ENCODE results near the gene TMEM187. TPM values are rescaled to one million over a fixed set of nuclear protein-coding genes. Genes with fewer than 3 reads are reported as not detected.

TMEM187 gene
- total and polyA plus RNA-seq, 12 donors, result 4.0 to 29.2 (median 12.9) TPM

GRCh38 chrX:154000051-154000450 is 27.5 kb downstream of the TMEM187 start:
- H3K27ac ChIP-seq, result no peak overlapping the region
- no peak overlapping the region for H3K4me3 ChIP-seq

GRCh38 chrX:154002215-154002719 is 29.7 kb downstream of the TMEM187 start:
- H3K9me3 ChIP-seq (replicated peaks in 1 of 3), result no peaks in the 10 kb centered on the region
- H3K4me1 ChIP-seq (replicated peaks in 1 of 2), result peaks cover 0 to 6% of the 10 kb centered on the region in 2 donors
- 61 to 86% (median 73%) methylated on average over 8 to 17 of the region's 17 CpGs for WGBS, 4 donors
- no peaks in the 10 kb centered on the region for H3K27me3 ChIP-seq
- intact Hi-C loops (cut with DNase I), result no loop called here
- no peaks in the 10 kb centered on the region for H3K36me3 ChIP-seq (replicated peaks in 1 of 2)
- no peak overlapping the region for H3K4me3 ChIP-seq
- DNase-seq, result peak in 6 of 7 donors; percentile 58 to 84 (median 74)
- H3K27ac ChIP-seq, result peak overlapping the region in 4 of 5 donors; percentile 17 to 71 (median 44)
- TF ChIP-seq POLR2A (IDR thresholded peaks at IDR 0.05), result no peak
- TF ChIP-seq CTCF (IDR thresholded peaks at IDR 0.05), result no peak

More at GRCh38 chrX:154000051-154000450, 27.5 kb downstream of the TMEM187 start:
- TF ChIP-seq CTCF (IDR thresholded peaks at IDR 0.05), result no peak
- TF ChIP-seq POLR2A (IDR thresholded peaks at IDR 0.05), result no peak
- Histone ChIP-seq H3K4me1 (replicated peaks in 1 of 2) (peaks cover 0 to 6% of the 10 kb centered on the region in 2 donors), H3K27me3 (no peaks in the 10 kb centered on the region), H3K36me3 (replicated peaks in 1 of 2) (no peaks in the 10 kb centered on the region), H3K9me3 (replicated peaks in 1 of 3) (no peaks in the 10 kb centered on the region)
- intact Hi-C loops (cut with DNase I), result no loop called here
- DNase-seq, result no peak
- 67 to 76% (median 74%) methylated on average over 4 to 5 of the region's 5 CpGs for WGBS, 4 donors

GRCh38 chrX:154004315-154004714 is 31.8 kb downstream of the TMEM187 start:
- no peaks in the 10 kb centered on the region for H3K9me3 ChIP-seq (replicated peaks in 1 of 3)
- H3K27me3 ChIP-seq, result no peaks in the 10 kb centered on the region
- intact Hi-C loops (cut with DNase I), result no loop called here
- no peak for DNase-seq
- WGBS, 4 donors, result 80 to 87% (median 82%) methylated on average over 11 of the region's 11 CpGs
- H3K4me1 ChIP-seq (replicated peaks in 1 of 2), result peaks cover 0 to 6% of the 10 kb centered on the region in 2 donors
- no peak overlapping the region for H3K27ac ChIP-seq
- TF ChIP-seq CTCF (IDR thresholded peaks at IDR 0.05) (no peak), POLR2A (IDR thresholded peaks at IDR 0.05) (no peak)
- no peak overlapping the region for H3K4me3 ChIP-seq
- H3K36me3 ChIP-seq (replicated peaks in 1 of 2), result no peaks in the 10 kb centered on the region

DNA sequence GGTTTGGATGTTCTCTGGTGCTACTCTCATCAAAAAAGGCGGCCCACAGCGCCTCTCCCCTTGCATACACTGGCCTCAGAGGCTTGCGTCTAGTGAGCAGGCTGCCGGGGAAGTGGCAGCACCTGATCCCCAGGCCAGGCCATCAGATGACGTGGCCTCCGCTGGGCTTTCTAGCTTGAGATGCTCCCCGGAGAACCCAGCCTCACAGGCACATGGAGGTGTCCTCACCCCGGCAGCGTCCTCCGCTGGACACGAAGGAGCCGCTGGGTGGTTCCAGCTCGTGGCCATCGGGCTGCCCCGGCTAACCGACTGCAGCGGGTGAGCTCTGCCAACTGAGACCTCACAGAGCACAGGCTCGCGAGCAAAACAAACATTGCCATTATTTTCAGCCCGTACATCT is 34.4 kb downstream of the TMEM187 start:
- Histone ChIP-seq H3K36me3 (replicated peaks in 1 of 2) (no peaks in the 10 kb centered on the region), H3K27me3 (no peaks in the 10 kb centered on the region), H3K4me1 (replicated peaks in 1 of 2) (peaks cover 0 to 6% of the 10 kb centered on the region in 2 donors), H3K4me3 (no peak overlapping the region), H3K27ac (no peak overlapping the region), H3K9me3 (replicated peaks in 1 of 3) (no peaks in the 10 kb centered on the region)
- intact Hi-C loops (cut with DNase I), result no loop called here
- WGBS, 4 donors, result 93 to 98% (median 96%) methylated on average over 11 to 20 of the region's 20 CpGs; no CpG with 5 or more reads in 1 of the 4 donors
- TF ChIP-seq CTCF (IDR thresholded peaks at IDR 0.05) (no peak), POLR2A (IDR thresholded peaks at IDR 0.05) (no peak)
- DNase-seq, result no peak

Data from adrenal gland (tissue), 12 donors.